HG02610 (cell line): Measurements from ENCODE around the gene AATK.

ENCODE experiments used
- ATAC-seq: cut with Tn5 transposase; IDR thresholded peaks from one replicate; pipeline ENCODE4 v1.9.1; 2021; ENCODE audit warnings: mild to moderate bottlenecking, moderate library complexity; ENCODE audit not compliant: unreplicated experiment

Gene AATK

DNA sequence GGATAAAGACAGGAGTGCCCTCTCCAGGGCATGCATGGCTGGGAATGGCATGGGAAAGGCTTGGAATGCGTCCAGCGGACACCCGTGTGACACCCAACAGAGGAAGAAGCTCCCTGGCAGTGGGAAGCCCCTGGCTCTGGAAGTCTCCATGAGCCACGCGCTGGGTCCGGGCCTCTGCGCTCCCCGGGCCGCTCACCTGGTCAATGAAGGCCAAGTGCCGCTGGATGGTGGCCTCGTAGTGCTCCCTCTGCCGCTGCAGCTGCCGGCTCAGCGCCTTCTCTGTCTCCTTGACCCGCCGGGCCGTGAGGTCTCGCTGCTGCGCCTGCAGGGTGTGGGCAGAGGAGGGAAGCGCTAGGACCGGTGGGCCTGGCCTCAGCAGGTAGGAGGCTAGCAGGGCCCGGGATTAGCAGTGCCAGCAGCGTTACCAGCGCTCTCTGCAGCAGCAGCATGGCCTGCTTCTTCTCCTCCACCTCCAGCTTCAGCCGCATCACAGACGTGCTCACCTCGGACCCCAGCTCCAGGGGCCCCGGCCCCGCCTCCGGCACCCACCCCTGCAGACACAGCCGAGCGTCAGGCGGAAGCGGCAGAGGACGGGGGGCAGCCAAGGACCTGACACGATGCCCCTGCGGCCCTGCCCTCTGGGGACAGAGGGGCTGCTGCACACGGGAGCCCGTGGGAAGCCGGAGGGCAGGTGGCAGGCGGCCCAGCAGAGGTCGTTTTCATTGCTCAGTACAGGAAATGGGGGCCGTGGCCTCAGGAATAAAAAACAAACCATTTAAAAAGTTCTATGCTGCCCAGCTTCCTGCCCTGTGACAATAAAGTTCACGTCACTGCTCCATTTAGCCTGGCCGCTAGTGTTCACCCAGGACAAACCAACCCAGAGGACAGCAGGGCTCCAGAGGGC is 30.7 kb upstream of the AATK start:
- no peak for ATAC-seq

DNA sequence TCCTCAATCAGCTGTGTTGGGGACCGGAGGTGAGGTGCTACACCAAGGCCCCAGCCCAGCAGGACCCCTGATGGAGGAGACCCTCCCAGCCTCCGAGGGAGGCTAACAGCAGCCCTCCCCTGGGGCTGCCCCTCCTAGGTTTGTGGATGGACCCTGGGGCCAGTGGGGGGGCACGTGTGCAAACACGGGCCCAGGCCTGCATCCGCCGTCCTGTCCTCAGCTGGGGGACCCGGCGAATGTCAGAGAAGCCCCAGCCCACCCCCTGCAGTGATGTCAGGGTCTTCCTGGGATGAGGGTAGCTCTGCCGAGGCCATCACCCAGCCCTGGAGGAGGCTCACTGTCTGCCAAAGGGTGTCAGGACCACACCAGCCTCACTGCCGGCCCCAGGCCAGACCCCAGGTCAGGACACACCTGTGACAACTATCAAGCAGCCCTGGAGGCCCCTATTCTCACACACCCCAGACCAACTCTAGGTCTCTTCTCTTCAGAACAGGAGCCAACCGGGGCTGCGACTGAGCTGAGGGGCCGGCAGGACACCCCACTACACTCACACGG is 30.0 kb upstream of the AATK start:
- ATAC-seq, result no peak

DNA sequence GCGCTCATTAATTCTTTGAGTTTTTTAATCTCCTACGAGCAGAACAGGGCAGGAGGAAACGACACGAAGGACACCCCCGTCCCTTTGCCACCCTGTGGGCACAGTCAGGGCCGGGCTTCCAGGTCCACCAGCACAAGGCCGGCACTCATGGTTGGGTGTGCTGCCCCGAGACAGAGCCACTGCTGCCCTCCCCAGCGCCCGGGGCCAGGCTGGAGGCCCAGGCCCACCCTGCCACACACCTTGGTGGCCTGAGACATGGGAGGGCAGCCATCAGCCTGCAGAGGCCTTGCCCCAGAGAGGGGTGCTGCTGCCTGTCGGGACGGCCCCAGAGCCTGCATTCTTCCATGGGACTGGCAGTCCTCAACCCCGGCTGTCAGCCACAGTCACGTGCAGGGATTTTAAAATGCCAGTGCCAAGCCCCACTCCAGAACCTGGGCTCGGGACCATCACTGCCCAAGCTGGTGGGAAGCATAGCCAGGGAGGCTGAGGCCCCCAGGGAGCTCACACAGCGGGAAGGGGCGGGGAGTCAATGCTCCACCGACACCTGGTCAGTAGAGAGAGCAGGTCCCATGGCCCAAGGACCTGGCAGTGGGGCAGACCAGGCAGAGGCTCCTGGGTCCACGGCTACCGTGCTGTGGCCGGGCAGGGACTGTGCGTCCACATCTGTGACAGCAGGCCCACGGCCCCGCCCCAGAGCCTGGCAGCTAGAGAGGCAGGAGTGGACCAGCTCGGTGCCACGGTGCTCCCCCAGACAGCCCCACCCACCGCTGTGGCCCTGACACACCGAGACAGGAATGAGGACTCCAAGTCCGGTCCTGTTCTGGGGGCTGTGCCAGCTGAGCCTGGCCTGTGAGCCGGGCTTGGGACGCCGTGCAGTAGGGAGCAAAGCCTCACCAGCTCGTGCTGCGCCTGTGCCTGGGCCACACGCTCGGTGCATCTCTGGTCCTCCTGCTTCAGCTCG is 29.2 kb upstream of the AATK start:
- ATAC-seq, result no peak

DNA sequence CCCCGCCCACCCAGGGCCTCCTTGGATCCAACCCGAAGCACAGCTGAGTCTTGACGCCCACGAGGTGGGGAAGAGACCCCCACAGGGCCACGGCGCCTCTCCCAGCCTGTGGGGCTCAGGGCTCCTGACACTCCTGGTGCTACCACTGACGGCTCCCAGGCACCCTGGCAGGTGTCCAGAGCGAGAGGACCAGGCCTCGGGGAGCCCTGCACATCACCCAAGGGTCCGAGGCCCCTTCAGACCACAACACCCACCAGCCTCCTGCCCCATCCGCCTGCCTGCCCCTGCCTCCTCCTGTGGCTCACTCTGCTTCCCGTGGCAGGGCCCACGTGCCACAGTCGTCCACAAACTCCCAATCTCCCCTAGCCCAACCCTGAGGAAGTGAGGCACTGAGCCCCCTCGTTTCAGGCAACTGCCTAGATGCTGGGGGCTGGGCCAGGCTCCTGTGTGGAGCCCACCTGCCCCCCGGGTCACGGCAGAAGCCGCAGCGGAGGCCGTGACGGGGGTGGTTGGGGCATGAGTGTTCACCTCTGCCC is 28.3 kb upstream of the AATK start:
- no peak for ATAC-seq

DNA sequence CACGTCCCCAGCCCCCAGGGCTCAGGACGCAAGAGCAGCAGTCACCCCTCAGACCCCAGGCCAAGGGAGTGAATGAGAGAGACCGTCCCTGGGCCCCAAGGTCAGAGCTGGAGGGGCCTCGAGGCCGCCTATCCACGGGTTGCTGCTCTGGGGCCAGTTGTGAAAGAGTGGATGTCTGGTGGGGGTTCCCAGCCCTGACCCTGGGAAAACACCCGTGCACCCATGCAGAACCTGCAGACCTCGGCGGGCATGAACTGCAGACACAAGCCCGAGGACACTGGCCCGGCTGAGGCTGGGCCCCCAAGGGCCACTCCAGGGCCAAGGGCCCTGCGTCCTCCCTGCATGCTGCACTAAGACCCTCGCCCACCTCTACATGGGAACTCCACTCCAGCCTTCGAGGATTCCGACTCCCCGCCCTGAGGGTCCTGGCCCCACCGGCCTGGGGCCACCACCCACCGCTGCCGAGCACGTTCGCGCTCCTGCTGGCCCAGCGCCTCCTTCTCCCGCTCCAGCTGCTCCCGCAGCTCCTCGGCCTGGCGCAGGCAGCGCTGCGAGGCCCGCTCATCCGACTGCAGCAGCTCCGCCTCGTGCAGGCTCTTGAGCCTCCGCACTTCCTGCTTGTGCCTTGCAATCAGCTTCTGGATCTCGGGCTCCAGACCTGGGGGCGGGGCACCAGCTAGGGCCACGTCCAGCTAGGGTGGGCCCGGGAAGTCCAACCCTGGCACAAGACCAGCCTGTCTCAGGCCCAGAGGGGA is 27.6 kb upstream of the AATK start:
- no peak for ATAC-seq

DNA sequence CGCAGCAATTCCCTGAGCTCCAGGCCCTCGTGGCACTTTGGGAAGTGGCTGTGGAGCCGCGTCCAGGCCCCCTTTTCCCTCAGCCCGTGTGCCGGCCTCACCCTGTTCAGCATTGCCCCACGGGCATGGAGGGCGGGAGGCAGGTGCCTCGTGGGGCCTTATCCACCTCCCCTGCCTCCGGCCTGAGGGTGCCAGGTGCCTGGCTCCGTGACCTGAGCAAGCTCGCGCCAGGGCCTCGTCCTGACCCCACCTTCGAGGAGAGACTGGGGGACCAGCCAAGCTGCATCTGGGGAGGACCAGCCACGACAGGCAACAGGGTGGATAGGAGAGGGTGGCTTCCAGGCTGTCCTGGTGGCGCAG is 27.0 kb upstream of the AATK start:
- no peak for ATAC-seq

DNA sequence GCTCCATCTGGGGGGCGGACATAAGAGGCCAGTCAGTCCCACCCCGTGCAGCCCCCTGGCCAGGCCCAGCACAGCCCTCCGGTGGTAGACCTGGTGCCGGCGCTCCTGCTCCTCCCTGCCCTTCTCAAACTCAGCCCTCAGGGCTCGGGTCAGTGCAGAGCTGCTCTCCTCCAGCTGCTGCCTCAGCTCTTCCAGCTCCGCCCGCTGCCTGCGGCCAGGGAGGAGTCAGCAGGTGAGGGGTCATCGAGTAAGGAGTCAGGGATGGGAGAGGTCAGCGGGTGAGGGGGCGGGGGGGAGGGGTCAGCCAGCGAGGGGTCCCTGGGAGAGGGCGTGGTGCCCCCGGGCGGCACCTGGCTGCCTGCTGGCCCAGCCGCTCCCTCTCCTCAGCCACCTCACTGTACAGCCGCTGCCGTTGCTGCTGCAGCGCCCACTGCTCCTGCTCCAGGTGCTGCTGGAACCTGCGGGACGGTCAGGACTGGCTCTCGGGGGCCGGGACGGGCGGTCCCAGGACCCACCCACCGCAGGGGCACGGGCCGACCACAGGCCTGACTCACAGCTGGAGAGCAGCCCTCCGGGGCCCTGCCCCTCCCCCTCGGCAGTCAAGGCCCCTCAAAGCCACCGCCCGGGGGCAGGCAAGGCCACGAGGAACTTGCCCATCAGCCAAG is 26.5 kb upstream of the AATK start:
- no peak for ATAC-seq

DNA sequence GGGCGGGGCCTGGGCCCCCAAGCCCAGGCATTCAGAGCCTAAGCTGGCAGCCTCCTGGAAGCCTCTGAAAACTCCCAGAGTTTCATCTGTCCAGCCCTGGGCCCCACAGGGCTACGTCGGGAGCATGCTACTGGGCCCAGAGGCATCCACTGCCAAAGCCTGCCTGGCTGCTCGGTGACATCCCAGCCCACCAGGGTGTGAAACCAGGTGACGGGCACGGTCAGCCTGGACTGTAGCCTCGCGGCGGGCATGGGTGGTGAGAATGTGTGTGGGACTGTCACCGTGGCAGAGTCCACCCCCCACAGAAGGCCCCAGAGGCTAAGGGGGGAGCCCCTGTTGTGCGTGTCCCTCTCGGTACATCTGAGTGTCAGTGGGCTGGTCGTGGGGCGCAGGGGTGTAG is 25.6 kb upstream of the AATK start:
- ATAC-seq, result no peak

DNA sequence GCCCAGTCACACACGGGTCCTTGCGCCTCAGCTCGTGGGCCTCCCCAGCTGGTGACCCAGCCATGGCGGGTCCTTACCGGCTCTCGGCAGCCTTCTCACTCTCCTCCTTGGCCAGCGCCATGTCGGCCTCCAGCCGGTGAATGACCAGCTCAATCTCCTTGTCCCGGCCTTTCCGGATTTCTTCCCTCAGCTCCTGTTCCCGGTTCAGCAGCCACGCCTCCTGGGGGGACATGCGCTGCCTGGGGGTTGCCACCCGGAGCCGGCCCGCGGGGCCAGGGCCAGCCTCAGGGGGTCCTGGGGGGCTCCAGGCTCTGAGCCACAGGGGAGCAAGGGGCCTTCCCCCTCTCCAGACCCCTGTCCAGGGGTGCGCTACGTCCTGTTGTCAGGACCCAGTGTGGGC is 25.1 kb upstream of the AATK start:
- ATAC-seq, result no peak

DNA sequence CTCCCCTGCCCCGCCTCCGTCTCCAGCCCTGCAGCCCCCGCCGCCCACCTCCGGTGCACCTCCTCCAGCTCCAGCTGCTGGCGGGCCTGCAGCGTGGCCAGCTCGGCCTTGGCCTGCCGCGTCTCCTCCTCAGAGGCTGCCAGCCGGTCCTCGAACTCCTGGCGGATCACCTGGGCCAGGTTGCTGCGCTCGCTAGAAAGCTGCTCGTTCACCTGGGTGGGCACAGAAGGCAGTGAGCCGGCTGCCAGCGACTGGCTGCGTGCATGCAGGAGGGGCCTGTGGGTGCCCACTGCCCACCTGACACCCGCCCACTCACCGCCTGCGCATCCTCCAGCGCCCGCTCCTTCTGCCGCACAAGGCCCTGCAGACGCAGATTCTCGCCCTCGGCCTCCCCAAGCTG is 24.6 kb upstream of the AATK start:
- no peak for ATAC-seq

DNA sequence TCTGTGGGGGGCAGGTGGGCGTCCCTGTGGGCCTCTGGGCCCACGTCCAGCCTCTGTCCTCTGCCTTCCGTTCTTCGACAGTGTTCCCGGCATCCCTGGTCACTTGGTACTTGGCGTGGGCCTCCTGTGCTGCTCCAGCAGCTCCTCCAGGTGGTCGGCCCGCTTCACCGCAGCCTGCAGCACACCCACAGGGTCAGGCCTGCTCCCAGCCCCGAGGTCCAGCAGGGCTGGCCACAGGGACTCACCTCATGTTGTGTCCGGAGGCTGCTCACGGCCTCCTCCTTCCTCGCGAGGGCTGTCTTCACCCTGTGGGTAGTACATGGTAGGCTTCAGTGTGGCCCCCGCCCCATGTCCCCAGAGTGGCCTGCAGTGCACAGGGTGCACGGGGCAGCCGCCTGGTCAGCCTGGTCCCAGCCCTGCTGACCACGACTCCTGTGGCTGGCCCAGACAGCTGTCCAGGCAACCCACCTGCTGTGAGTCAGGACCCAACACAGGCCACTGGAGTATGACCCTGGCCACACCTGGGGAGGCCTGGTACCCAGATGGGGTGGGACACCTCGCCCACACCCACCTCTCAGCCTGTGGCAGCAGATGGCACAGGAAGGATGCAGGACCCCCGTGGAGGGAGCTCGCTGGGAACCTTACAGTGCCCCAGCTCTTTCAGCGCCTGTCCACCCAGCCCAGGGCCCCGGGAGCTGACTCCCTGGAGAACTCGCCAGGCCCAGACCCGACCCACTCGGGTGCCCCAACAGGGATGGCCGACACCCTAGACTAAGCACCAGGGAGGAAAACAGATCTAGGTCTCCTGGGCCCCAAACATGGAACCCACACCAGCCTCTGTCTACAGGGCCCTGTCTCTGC is 23.9 kb upstream of the AATK start:
- ATAC-seq, result no peak

DNA sequence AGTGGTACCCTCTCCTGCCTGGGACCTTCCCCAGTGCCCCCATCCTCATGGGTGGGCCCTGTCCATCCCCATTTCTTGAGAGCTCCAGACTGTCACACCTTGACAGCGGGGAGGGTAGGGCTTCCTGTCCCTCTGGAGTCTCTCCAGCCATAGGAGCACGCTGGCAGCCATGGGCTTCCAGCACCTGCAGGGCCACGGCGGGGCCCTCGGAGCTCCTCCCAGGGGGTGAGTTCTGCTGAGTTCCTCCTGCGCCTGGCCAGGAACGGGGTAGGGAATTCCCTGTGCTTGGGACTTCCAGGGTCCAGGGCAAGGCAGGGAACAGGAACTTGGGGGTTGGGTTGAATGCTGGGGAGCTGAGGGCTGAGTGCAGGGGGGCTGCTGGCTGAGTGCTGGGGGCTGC is 23.0 kb upstream of the AATK start:
- no peak for ATAC-seq

DNA sequence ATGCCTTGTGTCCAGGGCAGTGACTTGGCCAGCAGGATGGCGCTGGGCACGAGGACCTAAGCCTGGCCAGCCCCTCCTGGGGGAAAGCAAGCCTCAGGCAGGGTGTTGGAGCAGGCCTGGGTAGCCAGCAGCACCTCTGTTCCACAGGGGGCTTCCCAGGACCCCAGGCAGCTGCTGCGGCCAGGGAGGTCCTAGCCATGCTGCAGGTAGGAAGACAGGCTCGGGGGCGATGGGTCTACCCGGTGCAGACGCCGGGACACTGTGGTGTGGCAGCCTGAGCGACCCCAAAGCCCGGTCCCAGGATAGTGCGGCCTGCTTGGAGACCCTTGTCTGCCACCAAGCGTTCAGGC is 22.4 kb upstream of the AATK start:
- no peak for ATAC-seq

DNA sequence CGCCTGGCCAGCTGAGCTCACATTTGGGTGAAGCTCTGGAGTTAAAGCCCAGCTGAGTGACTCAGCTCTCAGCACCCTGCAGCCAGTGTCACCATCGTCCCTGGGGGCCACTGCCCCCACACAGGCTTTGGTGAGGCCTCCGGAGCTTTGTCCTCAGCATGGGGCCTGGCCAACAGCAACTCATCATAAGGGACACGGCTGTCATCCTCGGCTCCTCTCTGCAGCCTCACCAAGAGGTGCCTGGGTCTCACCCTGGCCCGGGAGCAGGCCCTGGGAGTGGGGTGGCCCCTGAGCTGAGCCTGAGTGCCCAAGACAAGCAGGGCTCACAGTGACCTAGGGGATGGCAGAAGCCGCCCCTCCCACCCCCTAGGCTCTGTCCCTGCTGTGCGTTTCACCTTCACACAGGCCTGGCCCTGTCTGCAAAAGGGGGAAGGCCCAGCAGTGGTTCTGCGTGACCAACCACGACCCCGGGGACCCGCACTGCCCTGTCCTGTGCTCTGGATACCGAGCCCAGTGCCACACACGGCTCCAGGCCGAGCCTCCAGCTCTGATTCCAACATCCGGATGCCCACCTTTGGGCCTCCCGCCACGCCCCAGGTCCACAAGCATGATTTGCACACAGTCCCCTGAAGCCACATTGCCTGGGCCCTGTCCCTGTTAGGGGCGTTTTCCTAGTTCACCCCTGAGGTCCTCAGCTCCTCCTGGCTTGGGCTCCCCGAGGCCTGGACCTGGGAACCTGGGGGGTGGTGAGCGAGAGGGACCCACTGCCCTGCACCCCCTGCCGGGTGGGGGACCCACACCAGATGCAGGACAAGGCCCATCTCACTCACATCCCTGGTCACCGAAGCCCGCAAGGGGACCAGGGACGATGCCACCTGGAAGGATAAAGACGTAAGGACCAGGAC is 21.8 kb upstream of the AATK start:
- ATAC-seq, result no peak

DNA sequence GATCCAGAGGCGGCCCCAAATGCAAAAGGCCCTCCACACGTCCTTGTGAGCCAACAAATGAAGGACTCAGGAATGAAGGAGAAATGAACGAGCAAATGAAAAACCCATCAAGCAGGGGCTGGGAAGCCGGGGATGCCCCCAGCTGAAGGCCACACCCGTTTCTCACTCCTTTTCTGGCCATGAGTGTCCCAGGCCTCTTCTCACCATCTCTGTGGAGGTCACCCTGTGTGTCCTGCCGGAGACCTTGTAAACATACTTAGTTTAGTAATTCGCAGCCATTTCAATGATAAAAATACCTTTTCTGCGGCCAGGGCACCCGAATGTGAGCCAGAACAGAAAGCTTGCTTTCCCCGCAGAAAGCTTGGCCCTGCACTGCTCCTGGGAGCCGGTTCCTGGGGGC is 21.1 kb upstream of the AATK start:
- ATAC-seq, result no peak

DNA sequence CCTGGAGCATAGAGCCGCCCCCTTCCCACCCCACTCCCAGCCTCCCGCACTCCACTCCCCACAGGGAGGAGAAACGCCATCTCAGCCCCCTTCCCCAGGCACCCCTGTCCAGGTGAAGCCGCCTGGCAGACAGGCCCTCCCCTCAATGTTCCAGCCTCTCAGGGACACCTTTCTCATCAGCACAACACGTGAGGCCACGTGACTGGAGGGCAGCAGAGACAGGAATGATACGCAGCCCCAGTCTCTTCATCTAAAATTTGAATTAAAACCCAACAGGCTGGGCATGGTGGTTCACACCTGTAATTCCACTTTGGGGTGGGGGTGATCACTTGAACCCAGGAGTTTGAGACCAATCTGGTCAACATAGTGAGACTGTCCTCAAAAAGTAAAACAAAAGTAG is 20.2 kb upstream of the AATK start:
- no peak for ATAC-seq

DNA sequence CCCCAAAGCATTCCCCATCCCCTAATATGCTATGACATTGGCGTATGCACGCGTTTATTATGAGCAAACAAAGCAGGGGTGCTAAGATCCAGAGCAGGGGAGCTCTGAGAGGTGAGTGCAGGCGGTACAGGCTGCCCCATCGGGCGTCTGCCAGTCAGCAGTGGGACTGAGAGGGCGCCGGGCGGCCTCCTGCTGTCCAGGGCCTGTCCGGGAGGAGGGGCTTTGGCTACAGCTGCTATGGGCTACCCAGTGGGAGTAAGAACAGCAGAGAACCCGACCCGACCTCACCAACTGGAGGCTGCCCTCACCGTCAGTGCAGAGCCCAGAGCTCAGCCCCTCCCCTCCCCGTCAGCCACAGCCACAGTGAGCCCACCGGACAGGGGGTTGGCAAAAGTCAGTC is 18.5 kb upstream of the AATK start:
- ATAC-seq, result no peak

DNA sequence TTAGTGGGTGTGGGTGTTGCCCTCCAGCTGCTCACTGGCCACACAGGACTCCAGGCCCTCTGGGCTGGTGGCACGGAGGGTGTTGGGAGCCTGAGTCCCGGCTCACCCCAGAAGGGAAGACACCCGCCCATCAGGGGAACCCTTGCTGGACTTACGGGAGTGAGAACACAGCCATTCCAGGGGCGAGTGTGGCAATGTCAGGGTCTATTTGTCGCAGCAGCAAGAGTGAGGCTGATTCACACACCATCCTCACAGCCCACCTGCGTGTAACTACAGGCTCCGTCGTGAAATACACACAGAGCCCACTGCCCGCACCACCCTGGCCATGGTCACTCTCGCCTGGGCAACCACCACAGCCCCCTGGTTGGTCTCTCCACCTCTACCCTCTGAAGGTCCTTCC is 17.8 kb upstream of the AATK start:
- no peak for ATAC-seq
